ENCODE measurements around the gene GAS2L1.

GAS2L1 gene

GRCh38 chr22:29306175-29306834 is at the start of gene GAS2L1:
Gene GAS2L1 (plus strand): TSS chr22:29306650. CDS start chr22:29308106, 1,456 bp downstream.
- DNase-seq: peak; percentile 60

DNA sequence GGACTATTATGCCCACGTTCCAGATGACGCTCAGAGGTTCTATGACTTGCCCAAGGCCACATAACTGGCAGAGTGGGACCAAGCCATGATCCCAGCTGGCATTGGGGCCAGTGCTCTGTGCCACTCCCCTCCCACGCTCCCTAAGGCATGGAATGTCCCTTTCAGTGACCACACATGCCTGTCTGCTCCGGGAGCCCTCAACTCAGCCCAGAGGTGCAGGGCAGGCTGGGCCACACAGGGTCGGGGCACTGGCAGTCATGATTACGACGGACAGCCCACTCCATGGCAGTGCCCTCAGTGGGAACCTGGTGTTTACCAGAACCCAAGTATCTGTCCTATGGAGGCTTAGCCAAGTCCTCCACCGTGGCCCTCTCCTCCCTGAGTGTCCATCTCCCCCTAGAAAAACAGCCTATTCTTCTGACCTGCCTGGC is 48.7 kb upstream of the GAS2L1 start:
- DNase-seq: no peak

DNA sequence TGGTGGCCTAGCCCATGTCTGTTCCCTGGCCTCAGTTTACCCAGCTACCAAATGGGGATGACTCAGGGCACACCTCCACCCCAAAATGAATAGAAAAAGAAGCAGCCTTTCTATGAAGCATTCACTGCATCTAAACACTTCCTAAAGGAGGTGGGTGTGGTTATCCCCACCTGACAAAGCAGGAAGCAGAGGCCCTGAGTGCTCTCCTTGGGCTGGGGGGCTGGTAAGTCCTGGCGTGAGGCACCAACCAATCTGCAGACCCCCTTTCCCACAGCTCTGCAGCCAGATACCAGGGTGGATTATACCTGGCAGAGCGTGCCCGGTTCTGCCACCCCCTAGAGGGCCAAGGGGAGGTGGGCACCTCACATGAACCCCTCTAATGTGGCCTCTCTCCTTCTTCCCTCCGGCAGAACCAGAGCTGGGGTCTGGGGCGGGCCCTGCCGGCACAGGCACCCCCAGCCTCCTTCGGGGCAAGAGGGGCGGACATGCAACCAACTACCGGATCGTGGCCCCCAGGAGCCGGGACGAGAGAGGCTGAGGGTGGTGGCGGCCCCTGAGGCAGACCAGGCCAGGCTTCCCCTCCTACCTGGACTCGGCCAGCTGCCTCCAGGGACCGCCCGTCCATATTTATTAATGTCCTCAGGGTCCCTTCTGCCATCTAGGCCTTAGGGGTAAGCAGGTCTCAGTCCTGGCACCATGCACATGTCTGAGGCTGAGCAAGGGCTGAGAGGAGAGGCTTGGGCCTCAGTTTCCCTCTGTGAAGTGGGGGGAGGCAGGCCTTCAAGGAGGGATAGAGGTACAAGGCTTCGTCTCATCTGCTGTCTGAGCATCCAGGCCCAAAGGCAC is 47.8 kb upstream of the GAS2L1 start:
- DNase-seq: no peak

GRCh38 chr22:29259253-29259899 is 47.1 kb upstream of the GAS2L1 start:
- DNase-seq: no peak

DNA sequence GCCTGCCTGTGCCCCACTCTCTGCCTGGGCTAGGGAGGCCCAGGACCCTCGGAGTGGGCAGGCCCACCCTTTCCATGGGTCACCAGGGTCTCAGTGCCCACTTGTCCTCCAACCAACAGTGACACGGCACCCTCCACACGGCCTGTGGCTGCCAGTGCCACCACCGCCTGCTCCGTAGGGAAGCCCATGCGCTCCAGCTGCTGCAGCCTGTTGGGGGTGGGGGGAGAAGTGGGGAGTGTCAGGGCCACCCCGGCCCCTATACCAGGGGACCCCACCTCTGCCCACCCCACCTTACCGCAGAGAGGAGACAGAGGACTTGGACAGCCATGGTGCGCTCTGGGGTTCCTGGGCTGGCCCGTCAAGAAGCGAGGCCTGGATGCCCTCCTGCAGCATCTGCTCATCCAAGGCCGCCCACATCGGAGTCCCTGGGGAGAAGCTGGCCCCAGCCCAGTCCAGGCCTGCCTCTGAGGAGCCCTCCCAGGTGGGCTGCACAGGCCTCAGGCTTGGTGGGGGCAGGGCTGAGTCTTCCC is 46.4 kb upstream of the GAS2L1 start:
- no peak for DNase-seq

DNA sequence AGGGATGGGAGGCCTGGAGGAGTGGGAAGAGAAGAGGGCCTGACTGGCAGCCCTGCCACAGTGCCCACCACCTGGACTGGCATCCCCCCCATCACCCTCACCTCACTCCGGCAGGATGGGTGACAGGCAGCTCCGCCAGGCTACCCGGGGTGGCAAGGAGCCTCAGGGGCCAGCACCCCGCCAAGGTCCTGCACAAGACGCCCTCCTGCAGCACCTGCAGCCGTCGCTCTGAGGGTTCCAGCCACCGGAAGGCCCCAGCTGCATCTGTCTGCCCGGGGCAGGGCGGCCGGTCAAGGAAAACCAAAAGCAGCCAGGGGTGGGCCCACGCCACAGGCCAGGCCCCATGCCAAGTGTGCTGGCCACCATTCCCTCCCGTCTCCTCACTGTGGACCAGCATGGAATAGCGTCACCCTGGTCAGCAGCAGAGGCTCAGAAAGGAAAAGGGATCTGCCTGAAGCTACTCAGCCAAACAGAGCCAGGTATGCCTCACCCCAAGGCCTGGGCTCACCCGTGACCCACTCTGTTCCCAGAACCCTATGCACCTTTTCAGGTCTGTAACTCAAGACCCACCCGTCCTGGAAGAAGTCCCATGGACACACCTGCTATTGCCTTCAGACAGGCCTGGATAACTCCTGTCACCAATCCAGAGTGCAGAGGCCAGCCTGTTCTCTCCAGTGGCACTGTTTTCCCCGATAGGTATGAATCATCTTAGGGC is 45.7 kb upstream of the GAS2L1 start:
- no peak for DNase-seq

DNA sequence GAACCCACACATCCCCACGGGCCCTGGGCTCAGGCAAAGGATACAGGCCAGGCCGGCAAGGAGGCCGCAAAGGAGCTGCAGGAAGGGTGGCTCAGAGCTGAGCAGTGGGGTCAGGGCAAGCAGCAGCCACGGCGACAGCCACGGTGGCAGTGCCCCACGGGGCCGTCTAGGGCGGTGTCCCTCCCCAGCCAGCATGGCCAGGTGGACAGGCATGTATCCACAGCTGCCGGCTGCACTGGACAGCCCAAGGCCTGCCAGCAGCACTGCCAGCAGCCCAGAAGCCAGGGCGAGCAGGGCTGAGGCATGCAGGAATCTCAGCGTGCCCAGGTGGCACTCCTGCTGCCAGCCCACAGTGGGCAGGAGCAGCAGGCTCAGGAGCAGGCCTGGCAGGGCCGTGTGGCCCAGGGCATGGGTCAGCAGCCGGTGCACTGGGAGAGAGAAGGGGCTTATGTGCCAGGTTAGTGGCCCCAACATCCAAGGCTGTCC is 42.6 kb upstream of the GAS2L1 start:
- DNase-seq: no peak

- no peak for DNase-seq
Observed at GRCh38 chr22:29265305-29265704, 41.1 kb upstream of the GAS2L1 start.

DNA sequence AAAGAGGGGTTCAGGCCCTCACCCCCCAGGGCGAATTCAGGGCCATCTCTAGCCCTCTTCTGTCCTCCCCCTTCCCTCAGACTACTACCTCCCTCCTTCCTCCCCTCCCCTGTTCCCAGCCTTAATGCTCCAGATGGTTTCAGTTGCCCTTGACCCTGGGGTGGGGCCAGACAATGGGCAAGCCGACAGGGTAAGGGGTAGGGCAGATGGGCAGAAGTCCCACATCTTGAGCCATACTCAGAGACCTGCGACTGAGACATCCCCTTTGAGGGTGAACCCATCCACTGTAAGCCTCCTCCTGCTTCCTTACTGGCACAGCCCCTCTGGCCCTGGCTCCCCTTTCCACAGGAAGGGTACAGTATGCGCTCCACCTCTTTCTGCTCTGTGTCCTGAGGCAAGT is 40.5 kb upstream of the GAS2L1 start:
- DNase-seq: no peak

- DNase-seq: no peak
Observed at GRCh38 chr22:29266564-29267461, 39.6 kb upstream of the GAS2L1 start.

DNA sequence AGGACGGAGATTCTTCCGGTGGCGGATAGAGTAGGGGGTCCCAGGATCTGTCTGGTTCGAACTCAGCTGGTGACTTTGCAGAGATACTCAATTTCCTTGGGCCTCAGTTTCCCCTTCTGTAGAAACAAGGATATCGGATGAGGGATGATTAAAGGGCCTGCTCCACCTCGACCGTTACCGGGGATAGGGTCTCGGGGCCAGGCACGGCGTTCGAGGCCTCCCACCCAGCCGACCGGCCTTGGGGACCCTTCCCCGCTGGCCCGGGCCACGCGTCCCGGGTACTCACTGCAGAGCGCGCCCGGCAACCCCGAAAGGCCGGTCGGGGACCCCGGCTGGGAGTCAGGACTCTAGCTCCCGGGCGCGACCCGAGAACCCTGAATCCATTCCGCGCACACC is 39.0 kb upstream of the GAS2L1 start:
- no peak for DNase-seq

- DNase-seq: peak; percentile 91
Observed at GRCh38 chr22:29267858-29268510, 38.5 kb upstream of the GAS2L1 start, which contains the start of the genes EWSR1 and RHBDD3. Gene EWSR1 (plus strand): TSS chr22:29268268. CDS start chr22:29268337, 69 bp downstream. Gene RHBDD3 (minus strand): TSS chr22:29267981. CDS start chr22:29265626, 2,355 bp downstream.

GRCh38 chr22:29268511-29269229 is 37.8 kb upstream of the GAS2L1 start:
- no peak for DNase-seq

GRCh38 chr22:29269230-29269604 is 37.2 kb upstream of the GAS2L1 start:
- no peak for DNase-seq

DNA sequence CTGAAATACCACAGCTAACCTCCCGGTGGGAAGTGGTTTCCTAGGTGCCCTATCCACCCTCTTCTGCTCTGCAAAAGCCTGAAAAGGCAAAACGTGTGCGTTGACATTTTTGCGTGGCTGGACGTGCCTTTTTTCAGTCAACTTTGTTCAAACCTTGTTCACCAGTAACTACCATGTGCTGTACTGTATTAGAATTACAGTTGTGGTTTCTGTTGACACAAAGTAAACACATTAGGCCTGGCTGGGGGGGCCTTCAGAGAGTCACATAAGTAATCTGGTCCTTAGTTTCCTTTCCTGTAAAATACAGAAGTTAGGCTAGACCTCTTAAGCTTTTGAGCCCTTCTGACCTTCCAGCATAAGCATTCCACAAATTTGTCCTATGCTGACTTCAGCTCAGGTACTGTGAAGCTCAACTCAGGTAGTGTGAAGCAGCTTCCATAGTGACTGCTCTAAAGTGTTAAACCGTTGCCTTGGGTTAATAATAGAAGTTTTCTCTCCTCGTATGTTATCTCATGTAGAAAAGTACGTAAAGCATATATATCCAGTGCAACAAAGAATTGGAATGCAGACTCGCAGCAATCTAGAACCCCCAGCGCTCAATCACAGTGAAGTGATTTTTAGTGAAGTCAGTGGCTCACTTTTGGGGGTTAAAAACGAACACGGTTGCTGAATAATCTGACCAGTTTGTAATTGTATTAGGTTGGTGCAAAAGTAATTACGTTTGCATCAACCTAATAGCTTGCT is 36.5 kb upstream of the GAS2L1 start:
- no peak for DNase-seq

GRCh38 chr22:29270475-29271271 is 35.8 kb upstream of the GAS2L1 start:
- no peak for DNase-seq

DNA sequence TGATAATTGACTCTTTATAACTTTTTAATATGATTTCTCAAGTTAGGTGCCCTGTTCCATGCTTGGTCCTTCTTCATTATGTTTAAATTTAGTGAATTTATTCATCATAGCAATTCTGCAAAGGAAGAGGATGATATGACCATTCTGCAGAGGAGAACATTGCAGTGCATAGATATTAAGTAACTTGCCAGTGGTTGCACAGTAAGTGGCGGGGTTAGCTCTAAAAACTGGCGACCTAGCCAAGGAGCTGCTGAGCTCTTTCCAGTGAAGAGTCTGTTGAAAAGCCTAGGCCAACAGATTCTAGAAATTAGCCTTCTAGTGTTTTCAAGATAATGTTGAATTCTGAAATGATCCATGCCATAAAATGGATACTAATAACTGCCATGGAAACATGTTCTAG is 33.8 kb upstream of the GAS2L1 start:
- no peak for DNase-seq

DNA sequence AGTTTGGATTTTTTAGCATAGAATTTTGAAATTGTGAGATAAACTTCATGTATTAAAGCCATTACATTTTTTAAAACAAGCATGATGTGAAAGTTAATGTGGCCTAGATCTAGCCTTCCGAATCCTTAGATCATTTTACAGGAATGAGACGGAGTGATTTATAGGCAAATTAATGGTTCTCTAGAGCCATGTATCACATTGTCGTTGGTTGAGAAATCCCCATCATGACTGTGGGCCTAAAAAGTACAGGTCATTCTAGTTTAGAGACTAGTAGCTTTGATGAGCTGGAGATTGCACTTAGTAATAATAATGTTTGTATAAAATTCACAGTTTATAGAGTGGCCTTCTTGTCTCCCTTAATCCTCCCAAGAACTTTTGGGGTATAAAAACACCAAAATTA is 31.3 kb upstream of the GAS2L1 start:
- no peak for DNase-seq

Data from GDM1 (cell line).